Measurements from ENCODE around the gene CST4.
A peak's percentile ranks its signal among the peaks of the same experiment; 100 is the strongest.
"Not testable (repeated sequence)": the region's sequence is repeated elsewhere in the genome, so short reads cannot be mapped to it uniquely, and the experiment has no call there.

Gene CST4

GRCh38 chr20:23640018-23640601 is 48.7 kb downstream of the CST4 start:
- DNase-seq = no peak

GRCh38 chr20:23639490-23639958 is 49.3 kb downstream of the CST4 start:
- no peak for DNase-seq

GRCh38 chr20:23638309-23638708 is 50.5 kb downstream of the CST4 start:
- no peak for DNase-seq

GRCh38 chr20:23637282-23638221 is 51.3 kb downstream of the CST4 start, which contains the start of gene CST3:
CST3 (minus strand) TSS chr20:23637955; CDS start chr20:23637862, 93 bp downstream.
- DNase-seq = peak; percentile 75

GRCh38 chr20:23636908-23637281 is 51.9 kb downstream of the CST4 start:
- DNase-seq = no peak

- DNase-seq = no peak
These were observed 52.5 kb downstream of the CST4 start for GRCh38 chr20:23636182-23636907.

GRCh38 chr20:23635768-23636090 is 53.1 kb downstream of the CST4 start:
- not testable (repeated sequence) for DNase-seq
